ENCODE data around the gene WDR62. TPM values are rescaled to one million over a fixed set of nuclear protein-coding genes. Genes with fewer than 3 reads are reported as not detected.
"Not testable (repeated sequence)": the region's sequence is repeated elsewhere in the genome, so short reads cannot be mapped to it uniquely, and the experiment has no call there.

The WDR62 gene
- total RNA-seq, 2 experiments from 2014 or later: 13.6 to 14.3 TPM

DNA sequence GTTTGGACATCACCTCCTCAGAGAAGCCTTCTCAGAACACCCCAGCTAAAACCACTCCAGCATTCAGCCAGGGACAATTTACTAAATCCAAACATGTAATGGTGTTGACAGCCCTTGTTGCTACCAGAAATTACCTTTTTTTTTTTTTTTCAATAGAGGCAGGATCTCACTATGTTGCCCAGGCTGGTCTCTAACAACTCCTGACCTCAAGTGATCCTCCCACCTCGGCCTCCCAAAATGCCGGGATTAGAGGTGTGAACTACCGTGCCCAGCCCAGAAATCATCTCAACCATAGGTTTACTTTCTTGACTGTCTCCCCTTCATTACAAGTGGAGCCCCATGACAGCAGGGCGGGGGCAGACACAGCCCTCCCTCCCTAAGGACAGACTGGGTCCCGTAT, 31.3 kb upstream of the WDR62 start:
- intact Hi-C loops (cut with DNase I, micrococcal nuclease): no loop called here
- Mint-ChIP-seq H3K36me3 (ENCODE audit: low read depth) (peaks cover 24% of the 10 kb centered on the region), H3K9me3 (ENCODE audit: low read depth) (no peaks in the 10 kb centered on the region), H3K27me3 (no peaks in the 10 kb centered on the region), H3K4me1 (no peaks in the 10 kb centered on the region), H3K27ac (no peak overlapping the region), H3K4me3 (no peak overlapping the region)
- DNase-seq: no peak
- ChIA-PET CTCF (no interaction called here), POLR2A (no interaction called here)
- ATAC-seq: no peak

DNA sequence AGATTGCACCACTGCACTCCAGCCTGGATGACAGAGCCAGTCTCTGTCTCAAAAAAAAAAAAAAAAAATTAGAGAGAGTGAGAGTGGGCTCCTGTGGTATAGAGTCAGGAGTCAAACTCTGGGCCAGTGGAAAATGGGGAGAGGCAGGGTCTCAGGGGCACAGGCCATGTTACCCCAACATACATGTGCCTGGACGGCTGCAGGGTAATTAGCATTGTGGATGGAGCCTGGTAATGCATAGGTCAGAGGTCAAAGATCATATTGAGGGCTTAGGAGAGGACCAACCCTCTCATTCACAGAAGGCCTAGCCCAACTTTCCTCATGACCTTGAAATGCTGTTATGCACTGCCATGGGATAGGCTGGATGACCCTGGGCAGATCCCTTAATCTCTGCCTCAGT, 29.2 kb upstream of the WDR62 start:
- H3K4me1 Mint-ChIP-seq: no peaks in the 10 kb centered on the region
- ChIA-PET CTCF (interaction anchor here (0.7 kb wide), 1 partner anchor 29 kb away, joined by 4 read pairs; no protein-coding TSS in a partner anchor), POLR2A (no interaction called here)
- no peaks in the 10 kb centered on the region for H3K9me3 Mint-ChIP-seq (ENCODE audit: low read depth)
- no peak overlapping the region for H3K4me3 Mint-ChIP-seq
- no peak overlapping the region for H3K27ac Mint-ChIP-seq
- no peaks in the 10 kb centered on the region for H3K27me3 Mint-ChIP-seq
- H3K36me3 Mint-ChIP-seq (ENCODE audit: low read depth): peaks cover 30% of the 10 kb centered on the region
- intact Hi-C loops (cut with DNase I, micrococcal nuclease): no loop called here
- ATAC-seq: no peak
- no peak for DNase-seq

DNA sequence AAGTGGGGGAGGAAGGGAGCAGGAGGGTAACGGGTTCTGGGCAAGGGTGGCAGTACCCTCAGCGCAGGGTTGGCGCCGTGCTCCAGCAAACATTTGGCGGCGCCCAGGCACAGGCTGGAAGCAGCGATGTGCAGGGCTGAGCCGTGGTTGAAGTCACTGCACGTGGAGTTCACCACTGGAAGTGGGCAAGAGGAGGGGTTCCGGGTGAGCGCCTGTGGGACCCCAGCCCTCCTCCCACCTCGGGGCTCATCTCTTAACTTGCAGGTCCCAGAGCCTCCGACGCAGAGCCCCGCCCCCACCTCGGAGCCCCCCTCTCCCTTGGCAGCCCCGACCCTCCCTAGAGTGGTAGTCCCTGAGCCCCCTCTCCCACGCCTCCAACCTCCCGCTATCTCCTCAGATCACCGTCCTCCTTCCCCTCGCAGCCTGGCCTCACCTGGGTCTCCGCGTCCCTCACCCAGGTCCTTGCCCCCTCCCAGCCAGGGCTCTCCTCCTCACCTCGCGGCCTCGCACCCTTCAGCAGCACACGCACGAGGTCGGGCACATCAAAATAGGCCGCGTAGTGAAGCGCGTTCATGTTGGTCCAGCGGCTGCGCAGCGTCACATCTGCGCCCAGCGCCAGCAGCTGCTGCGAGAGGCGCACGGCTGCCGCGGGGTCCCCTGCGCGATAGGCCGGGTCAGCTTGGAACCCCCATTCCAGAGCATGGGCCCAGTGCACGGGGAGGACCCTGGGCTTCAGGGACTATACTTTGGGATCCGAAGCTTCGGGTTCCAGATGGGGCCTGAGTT, 28.4 kb upstream of the WDR62 start:
- ChIA-PET CTCF (interaction anchor here (0.7 kb wide), 1 partner anchor 28 kb away, joined by 4 read pairs; no protein-coding TSS in a partner anchor), POLR2A (no interaction called here)
- no peak overlapping the region for H3K27ac Mint-ChIP-seq
- no peak overlapping the region for H3K4me3 Mint-ChIP-seq
- intact Hi-C loops (cut with DNase I, micrococcal nuclease): no loop called here
- DNase-seq (no peak), ATAC-seq (no peak)
- H3K4me1 Mint-ChIP-seq: no peaks in the 10 kb centered on the region
- H3K36me3 Mint-ChIP-seq (ENCODE audit: low read depth): peaks cover 26% of the 10 kb centered on the region
- H3K9me3 Mint-ChIP-seq (ENCODE audit: low read depth): no peaks in the 10 kb centered on the region
- H3K27me3 Mint-ChIP-seq: no peaks in the 10 kb centered on the region

GRCh38 chr19:36027696-36028095, 27.0 kb upstream of the WDR62 start:
- H3K4me3 Mint-ChIP-seq: no peak overlapping the region
- ChIA-PET POLR2A (no interaction called here), CTCF (no interaction called here)
- peaks cover 5% of the 10 kb centered on the region for H3K4me1 Mint-ChIP-seq
- H3K27me3 Mint-ChIP-seq: no peaks in the 10 kb centered on the region
- DNase-seq (no peak), ATAC-seq (no peak)
- intact Hi-C loops (cut with DNase I, micrococcal nuclease): no loop called here
- no peak overlapping the region for H3K27ac Mint-ChIP-seq
- peaks cover 25% of the 10 kb centered on the region for H3K36me3 Mint-ChIP-seq (ENCODE audit: low read depth)
- no peaks in the 10 kb centered on the region for H3K9me3 Mint-ChIP-seq (ENCODE audit: low read depth)

- no peaks in the 10 kb centered on the region for H3K27me3 Mint-ChIP-seq
- intact Hi-C loops (cut with DNase I, micrococcal nuclease): no loop called here
- POLR2A ChIA-PET: interaction anchor here (0.6 kb wide), 1 partner anchor 266 kb away, joined by 7 read pairs; no protein-coding TSS in a partner anchor
- DNase-seq (no peak), ATAC-seq (no peak)
- peaks cover 20% of the 10 kb centered on the region for H3K36me3 Mint-ChIP-seq (ENCODE audit: low read depth)
- no peak overlapping the region for H3K27ac Mint-ChIP-seq
- CTCF ChIA-PET: no interaction called here
- H3K9me3 Mint-ChIP-seq (ENCODE audit: low read depth): no peaks in the 10 kb centered on the region
- peaks cover 9% of the 10 kb centered on the region for H3K4me1 Mint-ChIP-seq
- H3K4me3 Mint-ChIP-seq: no peak overlapping the region
These were observed 26.2 kb upstream of the WDR62 start for GRCh38 chr19:36028313-36029041.

DNA sequence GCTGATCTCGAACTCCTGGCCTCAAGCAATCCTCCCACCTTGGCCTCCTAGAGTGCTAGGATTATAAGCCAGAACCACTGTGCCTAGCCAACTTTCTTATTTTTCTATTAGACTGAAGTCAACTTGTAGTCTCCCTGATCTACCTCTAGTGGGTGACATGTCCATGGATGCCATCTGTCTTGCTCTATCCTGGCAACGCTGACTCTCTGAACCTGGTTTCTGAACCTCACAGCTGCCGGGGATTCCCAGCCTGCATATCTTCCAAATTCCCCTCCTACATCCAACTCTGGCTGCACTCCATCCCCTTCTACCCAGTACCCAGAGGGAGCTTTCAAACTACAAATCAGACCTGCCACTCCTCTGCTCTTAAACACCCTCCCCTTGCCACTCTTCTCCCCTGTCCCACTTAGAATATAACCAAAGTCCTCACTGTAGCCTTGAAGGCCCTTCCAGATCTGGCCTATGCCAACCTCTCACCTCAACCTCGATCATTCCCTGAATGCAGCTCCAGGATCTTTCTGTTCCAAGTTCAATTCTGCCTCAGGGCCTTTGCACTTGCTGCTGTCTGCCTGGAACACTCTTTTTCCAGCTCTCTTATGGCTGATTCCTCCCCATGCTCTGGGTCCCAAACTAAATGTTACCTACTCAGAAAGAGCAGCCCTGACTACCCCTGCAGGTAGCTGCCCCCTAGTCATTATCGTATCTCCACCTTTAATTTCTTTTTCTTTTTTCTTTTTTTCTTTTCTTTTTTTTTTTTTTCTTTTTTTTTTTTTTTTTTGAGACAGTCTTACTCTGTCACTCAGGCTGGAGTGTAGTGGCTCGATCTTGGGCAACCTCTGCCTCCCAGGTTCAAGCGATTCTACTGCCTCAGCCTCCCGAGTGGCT, 24.2 kb upstream of the WDR62 start:
- ChIA-PET CTCF (no interaction called here), POLR2A (no interaction called here)
- Mint-ChIP-seq H3K4me1 (peaks cover 18% of the 10 kb centered on the region), H3K27me3 (no peaks in the 10 kb centered on the region), H3K27ac (no peak overlapping the region), H3K4me3 (no peak overlapping the region), H3K36me3 (ENCODE audit: low read depth) (peaks cover 26% of the 10 kb centered on the region), H3K9me3 (ENCODE audit: low read depth) (no peaks in the 10 kb centered on the region)
- DNase-seq (no peak), ATAC-seq (no peak)
- intact Hi-C loops (cut with DNase I, micrococcal nuclease): no loop called here

GRCh38 chr19:36031308-36031707, 23.4 kb upstream of the WDR62 start:
- Mint-ChIP-seq H3K9me3 (ENCODE audit: low read depth) (no peaks in the 10 kb centered on the region), H3K27ac (no peak overlapping the region), H3K27me3 (no peaks in the 10 kb centered on the region), H3K4me1 (peaks cover 24% of the 10 kb centered on the region), H3K4me3 (no peak overlapping the region), H3K36me3 (ENCODE audit: low read depth) (peaks cover 26% of the 10 kb centered on the region)
- no peak for DNase-seq
- POLR2A ChIA-PET: no interaction called here
- ATAC-seq: no peak
- CTCF ChIA-PET: no interaction called here
- intact Hi-C loops (cut with DNase I, micrococcal nuclease): no loop called here

- H3K9me3 Mint-ChIP-seq (ENCODE audit: low read depth): no peaks in the 10 kb centered on the region
- peak; percentile 42 for ATAC-seq
These were observed 22.2 kb upstream of the WDR62 start, which contains the start of gene CLIP3 for GRCh38 chr19:36032251-36033104. TSS of gene CLIP3 (minus strand) at chr19:36032873. CDS start at chr19:36032357, 516 bp downstream.

DNA sequence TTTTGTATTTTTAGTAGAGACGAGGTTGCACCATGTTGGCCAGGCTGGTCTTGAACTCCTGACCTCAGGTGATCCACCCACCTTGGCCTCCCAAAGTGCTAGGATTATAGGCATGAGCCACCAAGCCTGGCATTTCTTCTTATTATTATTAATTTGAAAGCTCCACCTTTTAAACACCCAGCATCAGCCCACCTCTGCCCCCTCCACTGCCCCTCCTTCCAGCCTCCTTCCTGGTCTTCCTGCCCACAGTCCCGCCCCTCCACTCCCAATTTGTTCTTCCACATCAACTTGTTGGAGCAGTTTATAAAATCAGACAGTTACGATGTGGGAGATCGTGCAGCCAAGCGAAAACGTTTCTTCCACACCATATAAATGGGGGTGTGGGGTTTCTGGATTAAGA, 14.2 kb upstream of the WDR62 start:
- peaks cover 14% of the 10 kb centered on the region for H3K4me1 Mint-ChIP-seq
- no peaks in the 10 kb centered on the region for H3K9me3 Mint-ChIP-seq (ENCODE audit: low read depth)
- H3K27me3 Mint-ChIP-seq: no peaks in the 10 kb centered on the region
- CTCF ChIA-PET: interaction anchor here (0.7 kb wide), 1 partner anchor 72 kb away, joined by 4 read pairs; no protein-coding TSS in a partner anchor
- intact Hi-C loops (cut with DNase I, micrococcal nuclease): no loop called here
- DNase-seq (no peak), ATAC-seq (no peak)
- H3K4me3 Mint-ChIP-seq: no peak overlapping the region
- peaks cover 5% of the 10 kb centered on the region for H3K36me3 Mint-ChIP-seq (ENCODE audit: low read depth)
- H3K27ac Mint-ChIP-seq: no peak overlapping the region
- POLR2A ChIA-PET: no interaction called here

More at GRCh38 chr19:36032251-36033104, 22.2 kb upstream of the WDR62 start, which contains the start of gene CLIP3:
- ChIA-PET POLR2A (no interaction called here), CTCF (no interaction called here)
- H3K36me3 Mint-ChIP-seq (ENCODE audit: low read depth): peaks cover 24% of the 10 kb centered on the region
- peak within 1 kb of the TSS; percentile 32 for H3K4me3 Mint-ChIP-seq
- peaks cover 32% of the 10 kb centered on the region for H3K4me1 Mint-ChIP-seq
- DNase-seq: peak; percentile 56
- H3K27ac Mint-ChIP-seq: no peak within 1 kb of the TSS
- H3K27me3 Mint-ChIP-seq: no peaks in the 10 kb centered on the region
- intact Hi-C loops (cut with DNase I, micrococcal nuclease): no loop called here

GRCh38 chr19:36041092-36041491, 13.6 kb upstream of the WDR62 start:
- ATAC-seq; H3K4me3 Mint-ChIP-seq; POLR2A ChIA-PET; DNase-seq; H3K9me3 Mint-ChIP-seq (ENCODE audit: low read depth); H3K36me3 Mint-ChIP-seq (ENCODE audit: low read depth); intact Hi-C loops (cut with DNase I, micrococcal nuclease); H3K27me3 Mint-ChIP-seq; H3K4me1 Mint-ChIP-seq; H3K27ac Mint-ChIP-seq: not testable (repeated sequence)
- CTCF ChIA-PET: interaction anchor here (0.7 kb wide), 1 partner anchor 72 kb away, joined by 4 read pairs; no protein-coding TSS in a partner anchor

GRCh38 chr19:36041831-36042230, 12.9 kb upstream of the WDR62 start:
- no peak for ATAC-seq
- peaks cover 9% of the 10 kb centered on the region for H3K36me3 Mint-ChIP-seq (ENCODE audit: low read depth)
- no peaks in the 10 kb centered on the region for H3K27me3 Mint-ChIP-seq
- peaks cover 5% of the 10 kb centered on the region for H3K4me1 Mint-ChIP-seq
- no peak overlapping the region for H3K4me3 Mint-ChIP-seq
- no peak overlapping the region for H3K27ac Mint-ChIP-seq
- ChIA-PET CTCF (no interaction called here), POLR2A (no interaction called here)
- no peaks in the 10 kb centered on the region for H3K9me3 Mint-ChIP-seq (ENCODE audit: low read depth)
- no peak for DNase-seq
- intact Hi-C loops (cut with DNase I, micrococcal nuclease): no loop called here
